ENCODE results near the gene POU1F1.

POU1F1 gene

DNA sequence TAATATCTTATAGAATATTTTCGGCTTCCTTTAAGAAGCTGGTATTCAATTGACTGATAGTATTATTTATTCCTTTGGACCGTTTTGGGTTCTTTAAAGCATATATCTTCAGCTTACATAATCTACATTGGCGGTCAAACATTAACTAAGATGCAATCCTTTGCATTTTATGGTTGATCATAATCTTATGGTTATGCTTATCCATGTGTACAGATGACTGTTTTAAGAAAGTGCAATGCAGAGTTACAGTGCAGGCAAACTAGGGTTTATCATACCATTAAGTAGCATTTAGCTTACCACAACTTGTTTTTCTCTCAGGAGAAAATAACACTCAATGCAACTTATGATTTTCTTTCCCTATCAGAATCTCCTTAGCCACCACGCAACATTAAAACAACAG lies 41.4 kb upstream of the POU1F1 start:
- no peak overlapping the region for H3K4me2 ChIP-seq
- H2AFZ ChIP-seq (ENCODE audit: low read depth), result no peak overlapping the region
- no peak overlapping the region for H3K9ac ChIP-seq
- no peaks in the 10 kb centered on the region for H3K36me3 ChIP-seq (ENCODE audit: insufficient read depth)
- H3K4me3 ChIP-seq (IDR thresholded peaks at IDR 0.05; ENCODE audit: insufficient read depth, low read depth, low read length), result no peak overlapping the region
- no peaks in the 10 kb centered on the region for H4K20me1 ChIP-seq (ENCODE audit: insufficient read depth)
- TF ChIP-seq, protein P1, sequence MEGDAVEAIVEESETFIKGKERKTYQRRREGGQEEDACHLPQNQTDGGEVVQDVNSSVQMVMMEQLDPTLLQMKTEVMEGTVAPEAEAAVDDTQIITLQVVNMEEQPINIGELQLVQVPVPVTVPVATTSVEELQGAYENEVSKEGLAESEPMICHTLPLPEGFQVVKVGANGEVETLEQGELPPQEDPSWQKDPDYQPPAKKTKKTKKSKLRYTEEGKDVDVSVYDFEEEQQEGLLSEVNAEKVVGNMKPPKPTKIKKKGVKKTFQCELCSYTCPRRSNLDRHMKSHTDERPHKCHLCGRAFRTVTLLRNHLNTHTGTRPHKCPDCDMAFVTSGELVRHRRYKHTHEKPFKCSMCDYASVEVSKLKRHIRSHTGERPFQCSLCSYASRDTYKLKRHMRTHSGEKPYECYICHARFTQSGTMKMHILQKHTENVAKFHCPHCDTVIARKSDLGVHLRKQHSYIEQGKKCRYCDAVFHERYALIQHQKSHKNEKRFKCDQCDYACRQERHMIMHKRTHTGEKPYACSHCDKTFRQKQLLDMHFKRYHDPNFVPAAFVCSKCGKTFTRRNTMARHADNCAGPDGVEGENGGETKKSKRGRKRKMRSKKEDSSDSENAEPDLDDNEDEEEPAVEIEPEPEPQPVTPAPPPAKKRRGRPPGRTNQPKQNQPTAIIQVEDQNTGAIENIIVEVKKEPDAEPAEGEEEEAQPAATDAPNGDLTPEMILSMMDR (conservative IDR thresholded peaks at IDR 0.05; ENCODE audit: low read depth, low read length), result no peak
- no peaks in the 10 kb centered on the region for H3K27me3 ChIP-seq (ENCODE audit: insufficient read depth, low read depth)
- no peaks in the 10 kb centered on the region for H3K79me2 ChIP-seq (ENCODE audit: insufficient read depth, low read depth)
- H3K27ac ChIP-seq, result no peak overlapping the region
- H3K4me1 ChIP-seq (ENCODE audit: low read depth, poor library complexity, severe bottlenecking), result no peaks in the 10 kb centered on the region

DNA sequence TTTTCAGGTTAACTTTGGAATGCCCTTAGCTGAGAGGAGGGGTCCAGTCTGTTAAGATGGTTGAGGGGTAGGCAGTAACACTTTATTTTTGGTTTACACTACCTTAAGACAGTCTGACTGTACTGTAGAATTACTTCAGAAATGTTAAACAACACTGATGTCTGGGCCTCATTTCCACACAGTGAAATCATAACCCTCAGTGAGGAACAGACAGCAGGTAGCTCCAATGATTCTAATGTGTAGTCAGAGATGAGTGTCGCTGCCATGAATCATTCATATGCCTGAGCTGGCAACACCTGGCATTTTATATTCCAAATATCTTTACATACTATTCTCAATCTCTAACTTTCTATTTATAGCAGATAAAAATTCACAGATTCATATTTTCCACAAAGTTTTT lies 37.3 kb upstream of the POU1F1 start:
- Histone ChIP-seq H3K27me3 (ENCODE audit: insufficient read depth, low read depth) (no peaks in the 10 kb centered on the region), H3K27ac (no peak overlapping the region), H3K4me3 (IDR thresholded peaks at IDR 0.05; ENCODE audit: insufficient read depth, low read depth, low read length) (no peak overlapping the region), H3K36me3 (ENCODE audit: insufficient read depth) (no peaks in the 10 kb centered on the region), H2AFZ (ENCODE audit: low read depth) (no peak overlapping the region), H3K9ac (no peak overlapping the region), H3K4me2 (no peak overlapping the region), H3K79me2 (ENCODE audit: insufficient read depth, low read depth) (no peaks in the 10 kb centered on the region), H4K20me1 (ENCODE audit: insufficient read depth) (no peaks in the 10 kb centered on the region), H3K4me1 (ENCODE audit: low read depth, poor library complexity, severe bottlenecking) (no peaks in the 10 kb centered on the region)
- TF ChIP-seq, protein P1 (conservative IDR thresholded peaks at IDR 0.05; ENCODE audit: low read depth, low read length), result no peak

DNA sequence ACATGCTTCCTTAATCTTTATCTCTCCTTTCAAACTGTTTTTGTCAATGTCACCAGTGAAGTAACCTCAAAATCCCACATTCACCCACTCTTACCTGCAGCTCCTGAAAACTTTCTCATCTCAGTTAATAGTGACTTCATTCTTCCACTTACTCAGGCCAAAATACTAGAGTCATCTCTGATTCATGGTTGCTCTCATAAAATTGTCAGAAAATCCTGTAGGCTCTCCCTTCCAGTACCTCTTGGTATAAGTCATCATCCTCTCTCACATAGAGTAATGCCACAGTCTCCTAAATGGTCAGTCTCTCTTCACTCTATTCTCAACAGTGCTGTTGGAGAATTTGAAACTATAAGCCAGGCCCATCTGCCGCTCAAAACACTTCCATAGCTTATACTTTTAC lies 34.9 kb upstream of the POU1F1 start:
- no peaks in the 10 kb centered on the region for H4K20me1 ChIP-seq (ENCODE audit: insufficient read depth)
- H3K27ac ChIP-seq, result no peak overlapping the region
- H3K4me3 ChIP-seq (IDR thresholded peaks at IDR 0.05; ENCODE audit: insufficient read depth, low read depth, low read length), result no peak overlapping the region
- no peaks in the 10 kb centered on the region for H3K4me1 ChIP-seq (ENCODE audit: low read depth, poor library complexity, severe bottlenecking)
- TF ChIP-seq, protein P1 (conservative IDR thresholded peaks at IDR 0.05; ENCODE audit: low read depth, low read length), result no peak
- H3K9ac ChIP-seq, result no peak overlapping the region
- H2AFZ ChIP-seq (ENCODE audit: low read depth), result no peak overlapping the region
- H3K79me2 ChIP-seq (ENCODE audit: insufficient read depth, low read depth), result no peaks in the 10 kb centered on the region
- no peaks in the 10 kb centered on the region for H3K36me3 ChIP-seq (ENCODE audit: insufficient read depth)
- no peak overlapping the region for H3K4me2 ChIP-seq
- no peaks in the 10 kb centered on the region for H3K27me3 ChIP-seq (ENCODE audit: insufficient read depth, low read depth)

DNA sequence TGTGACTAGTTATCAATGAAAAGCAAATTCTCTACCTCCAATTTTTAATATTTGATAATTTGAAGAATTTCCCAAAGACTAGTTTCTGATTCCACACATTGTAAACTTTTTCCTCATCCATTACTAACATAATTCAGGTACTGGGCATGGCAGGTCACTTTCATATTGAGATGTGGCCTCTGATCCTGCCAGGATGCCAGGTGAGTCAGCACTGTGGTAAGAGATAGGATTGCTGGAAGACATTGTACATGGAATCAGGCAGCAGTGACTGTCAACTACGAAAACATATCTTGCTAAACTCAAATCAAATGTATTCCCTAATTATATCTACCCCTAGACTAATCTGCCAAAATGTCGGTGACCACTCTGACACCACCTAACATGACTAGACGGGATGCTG lies 33.2 kb upstream of the POU1F1 start:
- H3K27ac ChIP-seq, result no peak overlapping the region
- no peak overlapping the region for H3K9ac ChIP-seq
- H3K36me3 ChIP-seq (ENCODE audit: insufficient read depth), result no peaks in the 10 kb centered on the region
- H3K4me1 ChIP-seq (ENCODE audit: low read depth, poor library complexity, severe bottlenecking), result no peaks in the 10 kb centered on the region
- no peak overlapping the region for H3K4me3 ChIP-seq (IDR thresholded peaks at IDR 0.05; ENCODE audit: insufficient read depth, low read depth, low read length)
- H3K4me2 ChIP-seq, result no peak overlapping the region
- TF ChIP-seq, protein P1 (conservative IDR thresholded peaks at IDR 0.05; ENCODE audit: low read depth, low read length), result no peak
- no peak overlapping the region for H2AFZ ChIP-seq (ENCODE audit: low read depth)
- no peaks in the 10 kb centered on the region for H3K27me3 ChIP-seq (ENCODE audit: insufficient read depth, low read depth)
- H4K20me1 ChIP-seq (ENCODE audit: insufficient read depth), result no peaks in the 10 kb centered on the region
- H3K79me2 ChIP-seq (ENCODE audit: insufficient read depth, low read depth), result no peaks in the 10 kb centered on the region

GRCh38 chr3:87307805-87308204 lies 31.4 kb upstream of the POU1F1 start:
- Histone ChIP-seq H3K9ac (no peak overlapping the region), H4K20me1 (ENCODE audit: insufficient read depth) (no peaks in the 10 kb centered on the region), H2AFZ (ENCODE audit: low read depth) (no peak overlapping the region), H3K27ac (no peak overlapping the region), H3K4me2 (no peak overlapping the region), H3K79me2 (ENCODE audit: insufficient read depth, low read depth) (no peaks in the 10 kb centered on the region), H3K4me3 (IDR thresholded peaks at IDR 0.05; ENCODE audit: insufficient read depth, low read depth, low read length) (no peak overlapping the region), H3K4me1 (ENCODE audit: low read depth, poor library complexity, severe bottlenecking) (no peaks in the 10 kb centered on the region), H3K27me3 (ENCODE audit: insufficient read depth, low read depth) (no peaks in the 10 kb centered on the region), H3K36me3 (ENCODE audit: insufficient read depth) (no peaks in the 10 kb centered on the region)
- TF ChIP-seq, protein P1 (conservative IDR thresholded peaks at IDR 0.05; ENCODE audit: low read depth, low read length), result 0 out of 2 replicates have a peak, but pooled peaks have one; percentile 15

Data from KMS-11 (cell line).